Measurements from ENCODE around the gene FAM174C.

GRCh38 chr19:1263188-1263587 lies 12.1 kb upstream of the FAM174C start:
- TF ChIP-seq, protein P1, sequence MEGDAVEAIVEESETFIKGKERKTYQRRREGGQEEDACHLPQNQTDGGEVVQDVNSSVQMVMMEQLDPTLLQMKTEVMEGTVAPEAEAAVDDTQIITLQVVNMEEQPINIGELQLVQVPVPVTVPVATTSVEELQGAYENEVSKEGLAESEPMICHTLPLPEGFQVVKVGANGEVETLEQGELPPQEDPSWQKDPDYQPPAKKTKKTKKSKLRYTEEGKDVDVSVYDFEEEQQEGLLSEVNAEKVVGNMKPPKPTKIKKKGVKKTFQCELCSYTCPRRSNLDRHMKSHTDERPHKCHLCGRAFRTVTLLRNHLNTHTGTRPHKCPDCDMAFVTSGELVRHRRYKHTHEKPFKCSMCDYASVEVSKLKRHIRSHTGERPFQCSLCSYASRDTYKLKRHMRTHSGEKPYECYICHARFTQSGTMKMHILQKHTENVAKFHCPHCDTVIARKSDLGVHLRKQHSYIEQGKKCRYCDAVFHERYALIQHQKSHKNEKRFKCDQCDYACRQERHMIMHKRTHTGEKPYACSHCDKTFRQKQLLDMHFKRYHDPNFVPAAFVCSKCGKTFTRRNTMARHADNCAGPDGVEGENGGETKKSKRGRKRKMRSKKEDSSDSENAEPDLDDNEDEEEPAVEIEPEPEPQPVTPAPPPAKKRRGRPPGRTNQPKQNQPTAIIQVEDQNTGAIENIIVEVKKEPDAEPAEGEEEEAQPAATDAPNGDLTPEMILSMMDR (IDR thresholded peaks at IDR 0.05; ENCODE audit: low read depth, low read length): no peak
- TF ChIP-seq POLR2A (IDR thresholded peaks at IDR 0.05; ENCODE audit: extremely low read depth, insufficient read length) (no peak), MAX (IDR thresholded peaks at IDR 0.05; ENCODE audit: low read depth, low read length) (no peak), MYC (IDR thresholded peaks at IDR 0.05; ENCODE audit: low read depth, low read length) (no peak)

Measured in NB4 (cell line).